Mesenchymal stem cell (in vitro differentiated cells and primary cell): ENCODE data around the gene FNIP2.
"Not testable (repeated sequence)": the region's sequence is repeated elsewhere in the genome, so short reads cannot be mapped to it uniquely, and the experiment has no call there.

ENCODE experiments used
- DNase-seq: peaks from one replicate; pipeline ENCODE4 v3.0.0-alpha.2; 2013
- H2AFZ ChIP-seq: one replicate; pipeline ENCODE4 v1.6.1; 2013; ENCODE audit warnings: low read depth, mild to moderate bottlenecking, control low read depth, inconsistent platforms, low read length, moderate library complexity
- H2AK5ac ChIP-seq: 2 replicates; pipeline ENCODE4 v1.6.1; 2013; ENCODE audit warnings: low read length, moderate library complexity, mild to moderate bottlenecking, inconsistent platforms; ENCODE audit not compliant: severe bottlenecking
- H2BK120ac ChIP-seq: one replicate; pipeline ENCODE4 v1.6.1; 2013; ENCODE audit warnings: low read depth, mild to moderate bottlenecking, inconsistent platforms, low read length, moderate library complexity
- H2BK12ac ChIP-seq, 2 experiments: one replicate each; pipeline ENCODE4 v1.6.1; 2013; ENCODE audit warnings: inconsistent platforms in 2 of 2, low read length in 2 of 2, mild to moderate bottlenecking in 2 of 2, moderate library complexity in 2 of 2, control low read depth in 1 of 2
- H2BK15ac ChIP-seq: one replicate; pipeline ENCODE4 v1.6.1; 2013; ENCODE audit warnings: mild to moderate bottlenecking, low read depth, inconsistent platforms; ENCODE audit not compliant: poor library complexity, severe bottlenecking
- H2BK5ac ChIP-seq: 2 replicates; pipeline ENCODE4 v1.6.1; 2013; ENCODE audit warnings: low read depth, mild to moderate bottlenecking, low read length, control low read depth, inconsistent platforms; ENCODE audit not compliant: poor library complexity, severe bottlenecking
- H3K14ac ChIP-seq, 2 experiments: one replicate each; pipeline ENCODE4 v1.6.1; 2013; ENCODE audit warnings: inconsistent platforms in 2 of 2, low read length in 2 of 2, control low read depth in 1 of 2, mild to moderate bottlenecking in 1 of 2, moderate library complexity in 1 of 2
- H3K18ac ChIP-seq, 2 experiments: one replicate each; pipeline ENCODE4 v1.6.1; 2013; ENCODE audit warnings: inconsistent platforms in 2 of 2, low read length in 2 of 2, control low read depth in 1 of 2, low read depth in 1 of 2, mild to moderate bottlenecking in 1 of 2
- H3K23ac ChIP-seq, 2 experiments: one replicate each; pipeline ENCODE4 v1.6.1; 2013; ENCODE audit warnings: inconsistent platforms in 2 of 2, low read length in 2 of 2, mild to moderate bottlenecking in 2 of 2, moderate library complexity in 2 of 2, control low read depth in 1 of 2
- H3K27ac ChIP-seq: 2 replicates; pipeline ENCODE4 v1.5.1; 2013; ENCODE audit warnings: mild to moderate bottlenecking, moderate library complexity, low read length, control low read depth, inconsistent platforms; ENCODE audit not compliant: poor library complexity, severe bottlenecking
- H3K27me3 ChIP-seq, 2 experiments: 2 replicates each; pipeline versions ENCODE4 v1.6.1 to v1.7.0; 2013; ENCODE audit warnings: low read length in 2 of 2, mild to moderate bottlenecking in 2 of 2, moderate library complexity in 2 of 2, control low read depth in 1 of 2, inconsistent platforms in 1 of 2; ENCODE audit not compliant: control insufficient read depth in 1 of 2, insufficient read depth in 1 of 2
- H3K36me3 ChIP-seq, 2 experiments: 2 replicates each; pipeline versions ENCODE4 v1.6.1 to v1.7.0; 2013; ENCODE audit warnings: low read length in 2 of 2, control low read depth in 1 of 2, inconsistent platforms in 1 of 2, low read depth in 1 of 2, mild to moderate bottlenecking in 1 of 2; ENCODE audit not compliant: insufficient read depth in 2 of 2, control insufficient read depth in 1 of 2
- H3K4ac ChIP-seq, 2 experiments: one replicate each; pipeline ENCODE4 v1.6.1; 2013; ENCODE audit warnings: inconsistent platforms in 2 of 2, low read length in 2 of 2, mild to moderate bottlenecking in 2 of 2, moderate library complexity in 2 of 2, control low read depth in 1 of 2, low read depth in 1 of 2
- H3K4me1 ChIP-seq: 2 replicates; pipeline ENCODE4 v1.6.1; 2013; ENCODE audit warnings: low read depth, low read length, control low read depth; ENCODE audit not compliant: control insufficient read depth, insufficient read depth
- H3K4me2 ChIP-seq: 2 replicates; pipeline ENCODE4 v1.6.1; 2013; ENCODE audit warnings: low read length, mild to moderate bottlenecking, inconsistent platforms; ENCODE audit not compliant: poor library complexity, severe bottlenecking
- H3K4me3 ChIP-seq, 2 experiments: 2 replicates each; pipeline versions ENCODE4 v1.5.1 to v1.7.0; 2013; ENCODE audit warnings: low read length in 2 of 2, mild to moderate bottlenecking in 2 of 2, control low read depth in 1 of 2, low read depth in 1 of 2; ENCODE audit not compliant: insufficient read depth in 1 of 2
- H3K79me1 ChIP-seq: replicated peaks from 2 replicates; pipeline ENCODE4 v1.6.1; 2013; ENCODE audit warnings: mild to moderate bottlenecking, control low read depth, low read length, inconsistent platforms; ENCODE audit not compliant: poor library complexity, severe bottlenecking
- H3K9ac ChIP-seq: 2 replicates; pipeline ENCODE4 v1.7.0; 2013; ENCODE audit warnings: mild to moderate bottlenecking, low read length, moderate library complexity
- H3K9me3 ChIP-seq: 2 replicates; pipeline ENCODE4 v1.7.0; 2013; ENCODE audit warnings: mild to moderate bottlenecking, low read length; ENCODE audit not compliant: control insufficient read depth
- H4K8ac ChIP-seq: one replicate; pipeline ENCODE4 v1.6.1; 2013; ENCODE audit warnings: inconsistent platforms, mild to moderate bottlenecking, low read length, moderate library complexity
- H4K91ac ChIP-seq: one replicate; pipeline ENCODE4 v1.6.1; 2013; ENCODE audit warnings: mild to moderate bottlenecking, low read length, inconsistent platforms
- WGBS: methylation state at CpG from one replicate; pipeline ENCODE4 v1.1.7; 2013; ENCODE audit warnings: mixed read lengths; 5-methylcytosine and 5-hydroxymethylcytosine counted together

FNIP2 gene

GRCh38 chr4:158788516-158788915, 19.7 kb downstream of the FNIP2 start:
- H2AK5ac ChIP-seq: no peak overlapping the region
- H3K4me2 ChIP-seq: no peak overlapping the region
- no peak overlapping the region for H4K91ac ChIP-seq
- DNase-seq: no peak
- no peak overlapping the region for H2BK15ac ChIP-seq
- H3K27ac ChIP-seq: no peak overlapping the region
- peak overlapping the region; percentile 86 for H3K9ac ChIP-seq
- H3K4me1 ChIP-seq: peaks cover 1% of the 10 kb centered on the region
- H3K4ac ChIP-seq: no peak overlapping the region
- H3K4me3 ChIP-seq: peak overlapping the region in 1 of 2 experiments; percentile 68
- peak overlapping the region in 1 of 2 experiments; percentile 33 for H2BK12ac ChIP-seq
- H2BK5ac ChIP-seq: no peak overlapping the region
- no peaks in the 10 kb centered on the region for H3K27me3 ChIP-seq
- H3K14ac ChIP-seq: no peak overlapping the region
- no peaks in the 10 kb centered on the region for H3K36me3 ChIP-seq
- no peak overlapping the region for H2BK120ac ChIP-seq
- no peaks in the 10 kb centered on the region for H3K9me3 ChIP-seq
- H3K79me1 ChIP-seq: peaks cover 27% of the 10 kb centered on the region
- H3K23ac ChIP-seq: no peak overlapping the region
- WGBS: 22% methylated on average over 1 of the region's 1 CpG
- H3K18ac ChIP-seq: peak overlapping the region in 1 of 2 experiments; percentile 37
- H4K8ac ChIP-seq: no peak overlapping the region
- H2AFZ ChIP-seq: no peak overlapping the region

GRCh38 chr4:158789853-158790252, 21.0 kb downstream of the FNIP2 start:
- no peak overlapping the region for H2BK12ac ChIP-seq
- DNase-seq: no peak
- H3K9me3 ChIP-seq: no peaks in the 10 kb centered on the region
- no peak overlapping the region for H3K14ac ChIP-seq
- H3K79me1 ChIP-seq: peaks cover 21% of the 10 kb centered on the region
- no peak overlapping the region for H4K91ac ChIP-seq
- H4K8ac ChIP-seq: no peak overlapping the region
- no peak overlapping the region for H3K4me3 ChIP-seq
- H3K27ac ChIP-seq: no peak overlapping the region
- no peak overlapping the region for H3K4me2 ChIP-seq
- no peak overlapping the region for H2AFZ ChIP-seq
- no peak overlapping the region for H2BK15ac ChIP-seq
- no peaks in the 10 kb centered on the region for H3K27me3 ChIP-seq
- no peak overlapping the region for H3K4ac ChIP-seq
- no peaks in the 10 kb centered on the region for H3K36me3 ChIP-seq
- WGBS: no CpG with 5 or more reads among the region's 8 CpGs
- no peak overlapping the region for H3K9ac ChIP-seq
- H3K18ac ChIP-seq: no peak overlapping the region
- H3K23ac ChIP-seq: no peak overlapping the region
- no peak overlapping the region for H2BK5ac ChIP-seq
- H3K4me1 ChIP-seq: no peaks in the 10 kb centered on the region
- no peak overlapping the region for H2BK120ac ChIP-seq
- H2AK5ac ChIP-seq: no peak overlapping the region

- no peaks in the 10 kb centered on the region for H3K9me3 ChIP-seq
- no peak overlapping the region for H4K8ac ChIP-seq
- no peak overlapping the region for H2BK120ac ChIP-seq
- 27% methylated on average over 1 of the region's 1 CpG for WGBS
- no peak overlapping the region for H3K4me3 ChIP-seq
- no peak overlapping the region for H4K91ac ChIP-seq
- no peak overlapping the region for H3K27ac ChIP-seq
- H3K4ac ChIP-seq: no peak overlapping the region
- no peak overlapping the region for H2BK12ac ChIP-seq
- H2AK5ac ChIP-seq: no peak overlapping the region
- peaks cover 2% of the 10 kb centered on the region for H3K4me1 ChIP-seq
- no peak overlapping the region for H3K18ac ChIP-seq
- H2BK5ac ChIP-seq: no peak overlapping the region
- H3K27me3 ChIP-seq: no peaks in the 10 kb centered on the region
- no peak overlapping the region for H3K9ac ChIP-seq
- no peak overlapping the region for H3K14ac ChIP-seq
- peaks cover 27% of the 10 kb centered on the region for H3K79me1 ChIP-seq
- no peak overlapping the region for H2AFZ ChIP-seq
- no peak overlapping the region for H3K23ac ChIP-seq
- peaks cover 3% of the 10 kb centered on the region in 2 experiments for H3K36me3 ChIP-seq
- no peak for DNase-seq
- H3K4me2 ChIP-seq: no peak overlapping the region
- H2BK15ac ChIP-seq: no peak overlapping the region
These were observed 24.2 kb downstream of the FNIP2 start for GRCh38 chr4:158793021-158793420.

GRCh38 chr4:158793430-158793829, 24.6 kb downstream of the FNIP2 start:
- not testable (repeated sequence) for DNase-seq

More at GRCh38 chr4:158793430-158793829, 24.6 kb downstream of the FNIP2 start:
- not testable (repeated sequence) for H3K14ac ChIP-seq, H3K27me3 ChIP-seq, H2AK5ac ChIP-seq, H3K4me2 ChIP-seq, H3K18ac ChIP-seq, H3K9ac ChIP-seq, H4K8ac ChIP-seq, H4K91ac ChIP-seq, H2BK12ac ChIP-seq, H3K4me1 ChIP-seq, H3K27ac ChIP-seq, H2BK15ac ChIP-seq, H3K9me3 ChIP-seq, H3K36me3 ChIP-seq, H3K4me3 ChIP-seq, H2BK120ac ChIP-seq, H3K23ac ChIP-seq, H3K4ac ChIP-seq, H2BK5ac ChIP-seq, H2AFZ ChIP-seq
- peaks cover 26% of the 10 kb centered on the region for H3K79me1 ChIP-seq
- WGBS: 83% methylated on average over 1 of the region's 1 CpG
